Measurements from ENCODE around the gene SLC6A2.
"Not testable (repeated sequence)": the region's sequence is repeated elsewhere in the genome, so short reads cannot be mapped to it uniquely, and the experiment has no call there.

- TF ChIP-seq ZNF565 (CRISPR knock-in tag; conservative IDR thresholded peaks at IDR 0.05; ENCODE audit: low read depth); ESRRG (CRISPR knock-in tag; IDR thresholded peaks at IDR 0.05); ZFP3 (CRISPR knock-in tag; IDR thresholded peaks at IDR 0.05); ARNTL (CRISPR knock-in tag; IDR thresholded peaks at IDR 0.05; ENCODE audit: borderline replicate concordance, low read depth): not testable (repeated sequence)
These were observed 40.1 kb upstream of the SLC6A2 start for GRCh38 chr16:55615670-55616069.

Data from SK-N-SH treated with all-trans-retinoic acid at 6 μM for 48 hours (cell line).